ENCODE measurements around the gene BCO1.
A peak's percentile ranks its signal among the peaks of the same experiment; 100 is the strongest.

BCO1 gene

DNA sequence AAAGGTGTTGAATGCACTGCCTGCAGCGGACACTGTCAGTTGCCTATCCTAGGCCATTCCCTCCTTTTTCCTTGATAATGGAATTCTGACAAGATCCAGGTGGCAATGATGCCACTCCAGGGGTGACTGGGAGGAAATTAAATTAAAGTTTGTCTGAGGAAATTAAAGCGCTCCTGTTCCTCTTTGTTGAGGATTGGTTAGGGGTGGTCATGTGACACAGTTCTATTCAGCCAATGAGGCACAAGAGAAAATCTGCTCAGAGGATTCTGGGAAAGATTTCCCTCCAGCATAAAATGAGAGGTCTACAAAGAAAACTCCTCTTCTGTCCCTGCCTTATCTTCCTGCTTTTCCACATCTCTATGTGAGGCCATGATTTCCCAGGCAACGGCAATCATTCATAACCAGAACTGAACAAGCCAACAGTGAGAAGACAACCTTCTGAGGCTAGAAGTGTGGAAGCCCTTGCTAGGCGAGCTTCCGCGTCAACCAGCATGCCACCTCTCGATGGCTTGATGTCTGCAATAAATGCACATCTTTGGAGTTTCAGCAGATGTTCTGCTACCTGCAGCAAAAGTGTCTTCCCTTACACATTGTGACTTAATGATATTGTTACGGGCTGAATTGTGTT is 5.6 kb upstream of the BCO1 start:
- DNase-seq (ENCODE audit: low spot score), result no peak

DNA sequence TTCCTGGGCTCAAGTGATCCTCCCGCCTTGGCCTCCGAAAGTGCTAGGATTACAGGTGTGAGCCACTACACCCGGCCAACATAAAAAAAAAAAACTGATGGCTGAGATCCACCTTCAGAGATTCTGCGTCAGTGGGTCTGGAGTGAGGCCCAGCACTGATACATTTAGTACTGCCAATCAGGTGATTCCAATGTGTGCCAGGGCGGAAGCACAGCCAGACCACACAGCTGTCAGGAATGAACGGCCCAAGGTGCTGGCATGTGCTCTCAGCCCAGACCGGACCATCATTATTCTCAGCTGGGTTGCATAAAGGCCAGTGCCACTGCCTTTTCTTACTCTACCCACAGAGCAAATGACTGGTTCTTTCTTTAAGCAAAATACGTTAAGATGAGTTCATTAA is 1.2 kb upstream of the BCO1 start:
- DNase-seq (ENCODE audit: low spot score), result no peak

DNA sequence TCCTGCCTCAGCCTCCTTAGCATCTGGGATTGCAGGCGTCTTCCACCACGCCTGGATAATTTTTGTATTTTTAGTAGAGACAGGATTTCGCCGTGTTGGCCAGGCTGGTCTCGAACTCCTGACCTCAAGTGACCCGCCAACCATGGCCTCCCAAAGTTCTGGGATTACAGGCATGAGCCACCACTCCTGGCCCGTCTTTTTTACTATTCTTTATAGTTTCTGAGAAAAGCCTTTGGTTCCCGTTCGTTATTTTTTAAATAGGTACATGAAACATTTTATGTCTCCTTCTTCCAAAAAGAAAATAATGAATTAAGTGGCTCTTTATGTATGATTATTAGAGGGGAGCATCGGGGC is 570 bp upstream of the BCO1 start:
- no peak for DNase-seq (ENCODE audit: low spot score)

DNA sequence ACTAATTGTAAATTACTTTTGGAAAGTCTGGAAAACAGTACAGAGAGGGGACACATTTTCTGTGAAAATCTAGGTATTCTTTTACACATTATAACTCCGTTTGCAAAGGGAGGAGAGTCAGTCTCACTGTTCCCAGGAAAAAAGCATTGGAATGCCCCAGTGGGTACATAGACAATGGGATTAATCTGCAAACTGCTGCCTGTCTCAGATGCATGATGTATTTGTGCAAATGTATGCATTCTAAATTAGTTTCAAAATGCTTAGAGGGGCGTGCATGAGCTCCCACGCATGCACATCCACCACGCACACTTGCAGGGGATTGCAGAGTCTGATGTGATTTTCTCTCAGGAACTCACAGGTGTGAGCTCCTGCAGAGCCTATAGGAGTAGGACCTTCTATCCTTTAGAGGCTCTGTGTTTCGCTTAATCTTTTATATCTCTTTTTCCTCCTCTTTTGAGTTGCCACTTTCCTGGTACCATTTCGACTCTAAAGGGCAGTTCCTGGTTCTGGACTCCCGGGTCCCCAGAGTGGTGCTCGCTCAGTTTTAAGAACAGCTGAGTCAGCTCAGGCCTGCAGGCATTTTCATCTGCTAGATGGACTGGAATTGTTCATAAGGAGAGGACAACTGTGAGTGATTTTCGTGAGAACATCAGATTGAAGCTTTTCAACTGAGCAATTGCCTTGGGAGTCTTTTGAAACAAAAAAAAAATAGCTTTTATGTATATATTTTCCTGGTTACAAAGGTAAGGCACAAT is 1.1 kb downstream of the BCO1 start:
- no peak for DNase-seq (ENCODE audit: low spot score)

DNA sequence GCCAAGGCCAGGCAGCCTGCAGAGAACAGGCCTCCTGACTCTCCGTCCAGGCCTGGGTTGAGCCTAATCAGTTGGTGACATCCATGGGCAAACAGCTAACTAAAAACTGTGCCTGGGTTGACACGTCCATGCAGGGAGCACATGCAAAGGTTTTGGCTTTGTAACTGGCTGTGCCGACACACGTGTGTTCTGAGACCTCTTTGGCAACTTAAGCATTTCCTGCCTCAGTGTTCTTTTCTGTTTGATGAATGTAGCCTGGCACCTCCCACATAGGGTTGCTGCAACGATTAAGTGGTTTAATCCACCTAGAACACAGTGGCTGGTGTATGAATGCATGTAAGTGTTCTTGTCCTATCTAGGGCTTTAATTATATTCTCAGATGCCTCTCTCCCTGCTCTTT is 3.2 kb downstream of the BCO1 start:
- no peak for DNase-seq (ENCODE audit: low spot score)

DNA sequence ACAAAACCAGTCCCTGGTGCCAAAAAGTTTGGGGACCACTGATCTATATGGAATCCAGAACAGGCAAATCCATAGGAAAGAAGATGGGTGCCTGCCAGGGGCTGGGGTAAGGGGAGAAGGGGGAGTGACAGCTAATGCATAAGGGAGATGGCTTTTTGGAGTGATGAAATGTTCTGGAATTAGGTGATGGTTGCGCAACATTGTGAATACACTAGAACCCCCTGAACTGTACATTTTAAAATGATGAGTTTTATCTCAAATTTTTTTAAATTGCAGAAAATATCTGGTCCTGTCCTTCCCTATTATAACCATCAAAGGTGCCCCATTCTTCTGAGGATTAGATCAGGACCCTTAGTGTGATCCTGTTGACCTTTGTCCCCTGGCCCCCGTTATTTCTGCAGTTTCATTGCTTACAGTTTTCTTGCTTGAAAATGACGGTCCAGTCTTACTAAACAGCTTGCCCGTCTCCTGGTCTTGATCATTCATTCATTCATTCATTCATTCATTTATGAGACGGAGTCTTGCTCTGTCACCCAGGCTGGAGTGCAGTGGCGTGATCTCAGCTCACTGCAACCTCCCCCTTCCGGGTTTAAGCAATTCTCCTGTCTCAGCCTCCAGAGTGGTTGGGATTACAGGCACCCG is 4.6 kb downstream of the BCO1 start:
- no peak for DNase-seq (ENCODE audit: low spot score)

DNA sequence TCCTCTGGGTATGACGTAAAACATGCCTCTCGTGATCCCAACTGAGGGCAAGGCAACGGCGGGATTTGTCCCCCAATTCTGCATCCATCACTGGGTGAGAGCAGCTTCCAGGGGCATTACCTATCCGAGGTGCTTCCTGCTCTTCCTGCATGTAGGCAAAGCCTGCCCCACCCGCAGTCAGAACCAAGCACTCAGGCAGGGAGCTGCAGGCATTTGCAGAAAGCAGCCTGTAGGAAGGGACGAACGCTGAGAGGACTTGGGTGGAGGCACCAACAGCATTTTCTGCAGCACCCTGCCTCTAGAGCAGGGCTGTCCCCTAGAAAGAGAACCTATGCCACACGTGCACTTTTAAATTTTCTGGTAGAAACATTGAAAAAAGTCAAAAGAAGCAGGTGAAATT is 5.5 kb downstream of the BCO1 start:
- no peak for DNase-seq (ENCODE audit: low spot score)

DNA sequence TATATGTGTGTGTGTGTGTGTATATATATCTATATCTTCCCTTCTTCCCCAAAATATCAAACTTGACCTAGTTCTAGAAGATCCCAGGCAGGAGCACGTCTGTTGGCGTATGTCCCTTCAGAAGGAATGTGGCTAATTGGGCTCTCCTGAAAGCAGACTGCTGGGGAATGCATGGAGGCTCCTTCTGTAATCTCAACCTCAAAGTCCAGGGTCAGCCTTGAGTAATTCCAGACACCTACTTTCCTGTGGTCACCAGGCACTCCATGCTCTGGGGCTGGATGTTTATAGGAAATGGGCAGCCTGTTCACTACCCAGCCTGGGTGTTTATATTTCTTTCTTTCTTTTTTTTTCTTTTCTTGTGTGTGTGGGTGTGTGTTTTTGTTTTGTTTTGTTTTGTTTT is 13.4 kb downstream of the BCO1 start:
- peak; percentile 40 for DNase-seq (ENCODE audit: low spot score)

DNA sequence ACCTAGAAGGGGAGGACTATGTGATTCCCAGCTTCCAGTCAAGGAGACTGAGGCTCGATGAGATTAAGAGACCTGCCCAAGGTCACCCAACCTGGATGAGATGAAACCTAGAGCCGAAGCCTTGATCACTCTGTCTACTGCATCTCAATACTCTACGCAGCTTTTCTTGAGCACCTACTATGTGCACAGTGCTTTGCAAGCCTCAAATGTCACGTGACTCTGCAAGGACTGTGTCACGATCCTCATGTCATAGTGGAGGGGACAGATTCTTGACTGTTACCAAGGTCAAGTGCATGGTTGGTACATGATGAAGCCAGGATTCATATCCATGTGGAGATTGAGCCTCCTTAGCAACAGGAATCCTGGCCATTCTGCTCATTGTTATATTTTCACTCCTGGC is 14.7 kb downstream of the BCO1 start:
- no peak for DNase-seq (ENCODE audit: low spot score)

DNA sequence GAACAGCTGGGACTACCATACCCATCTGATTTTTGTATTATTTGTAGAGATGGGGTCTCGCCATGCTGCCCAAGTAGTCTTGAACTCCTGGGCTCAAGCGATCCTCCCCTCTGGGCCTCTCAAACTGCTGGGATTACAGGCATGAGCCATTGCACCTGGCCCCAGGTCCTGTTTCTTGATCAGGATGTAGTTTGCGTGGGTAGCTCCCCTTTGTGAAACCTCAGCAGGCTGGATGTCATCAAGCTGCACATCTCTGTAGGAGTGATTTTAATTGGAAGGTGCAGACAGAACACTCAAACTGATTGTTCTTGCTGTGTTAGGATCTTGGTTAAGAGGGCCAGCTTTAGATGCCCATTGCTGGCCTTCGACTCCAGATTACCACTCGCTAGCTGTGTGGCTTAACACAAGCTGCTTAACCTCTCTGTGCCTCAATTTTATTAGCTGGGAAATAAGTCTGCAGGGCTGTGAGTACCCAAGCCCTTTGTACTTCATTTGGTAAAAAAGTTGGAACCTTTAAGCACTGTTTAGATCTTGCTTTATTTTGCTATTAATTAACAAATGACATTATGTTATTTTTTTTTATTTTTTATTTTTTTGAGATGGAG is 16.5 kb downstream of the BCO1 start:
- DNase-seq (ENCODE audit: low spot score), result no peak

DNA sequence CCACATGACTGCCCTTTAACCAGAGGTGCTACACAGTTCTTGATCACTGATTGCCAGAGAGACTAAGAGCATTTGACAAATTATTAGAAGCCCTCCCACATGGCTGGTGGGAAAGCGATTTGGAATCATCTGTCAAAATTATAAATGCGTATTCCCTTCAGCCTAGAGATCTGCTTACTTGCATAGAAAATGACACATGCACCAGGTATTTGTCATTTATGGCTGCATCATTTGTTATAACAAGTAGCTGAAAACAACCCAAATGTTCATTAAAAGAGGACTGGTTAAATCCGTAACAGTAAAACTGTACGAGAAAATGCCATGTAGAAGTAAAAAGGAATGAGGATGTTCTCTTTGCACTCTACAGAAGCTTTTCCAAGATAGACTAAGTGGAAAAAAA is 21.4 kb downstream of the BCO1 start:
- no peak for DNase-seq (ENCODE audit: low spot score)

DNA sequence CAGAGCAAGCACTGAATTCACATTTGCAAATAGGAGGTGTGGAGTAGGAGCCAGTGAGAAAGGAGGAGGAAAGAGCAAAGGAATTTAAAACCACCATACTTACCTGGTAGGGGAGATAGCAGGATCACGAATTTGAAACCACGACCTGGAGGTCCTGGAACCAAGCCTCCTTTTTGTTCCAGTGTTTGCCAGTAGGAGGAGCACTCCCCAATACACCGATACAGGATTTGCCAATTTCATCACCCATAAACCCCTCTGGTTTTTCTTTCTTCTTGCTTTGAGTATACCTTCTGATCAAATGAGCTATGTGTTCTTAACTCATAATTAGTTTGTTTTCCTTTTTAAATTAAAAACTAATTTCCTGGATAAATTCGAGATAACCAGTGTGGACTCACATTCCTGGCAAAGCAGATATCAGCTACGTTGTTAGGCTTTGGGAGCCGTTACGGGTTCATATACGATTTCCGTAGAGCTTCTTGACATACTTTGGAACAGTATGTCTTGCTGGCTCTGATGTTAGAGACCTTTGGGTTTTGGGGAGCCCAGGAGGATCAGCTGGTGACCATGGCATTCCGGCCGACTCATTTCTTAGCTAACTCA is 22.7 kb downstream of the BCO1 start:
- peak; percentile 49 for DNase-seq (ENCODE audit: low spot score)

DNA sequence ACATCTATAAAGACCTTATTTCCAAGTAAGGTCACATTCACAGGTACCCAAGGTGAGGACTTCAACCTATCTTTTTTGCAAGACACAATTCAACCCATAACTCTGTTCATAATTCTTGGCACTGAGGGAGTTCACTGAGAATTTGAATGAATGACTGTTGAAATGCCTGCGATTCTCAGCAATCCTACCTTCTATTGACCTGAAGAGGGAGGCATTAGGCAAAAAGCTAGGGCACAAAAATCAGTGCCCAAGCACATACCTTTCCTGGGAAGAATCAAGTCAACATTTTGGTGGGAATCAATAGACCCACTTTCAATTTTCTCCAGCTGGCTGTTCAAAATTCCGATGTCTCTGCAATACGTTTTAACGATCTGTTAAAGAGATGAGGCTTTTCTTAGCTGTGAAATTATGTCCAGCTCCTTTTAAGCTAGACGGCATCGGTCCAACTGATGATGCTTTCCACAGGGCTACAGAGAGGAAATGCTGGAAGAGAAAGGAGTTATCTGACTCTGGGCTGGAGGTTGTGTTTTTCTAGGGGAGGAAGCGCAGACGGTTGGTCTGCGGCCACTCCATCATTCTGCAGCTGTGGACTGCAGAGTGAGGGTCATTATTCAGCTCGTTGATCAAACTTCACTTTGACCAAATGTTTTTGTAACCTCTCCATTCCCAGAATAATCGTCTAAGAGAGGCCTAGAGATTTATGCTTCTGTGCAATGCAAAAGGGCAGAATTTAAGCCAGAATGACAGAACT is 25.2 kb downstream of the BCO1 start:
- DNase-seq (ENCODE audit: low spot score), result no peak

DNA sequence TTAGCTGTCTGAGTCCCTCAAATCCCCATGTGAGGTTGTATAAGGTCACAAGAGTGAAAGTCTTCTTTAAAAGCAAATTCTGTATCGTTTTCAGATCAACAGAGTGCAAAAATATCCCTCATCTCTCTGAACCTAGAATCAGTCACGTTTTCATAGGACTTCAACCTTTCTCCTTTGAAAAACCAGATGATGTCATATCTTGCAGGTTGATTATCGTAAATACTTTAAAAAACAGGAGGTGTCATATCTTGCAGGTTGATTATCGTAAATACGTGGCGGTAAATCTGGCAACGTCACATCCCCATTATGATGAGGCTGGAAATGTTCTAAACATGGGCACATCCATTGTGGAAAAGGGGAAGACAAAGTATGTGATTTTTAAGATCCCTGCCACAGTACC is 25.9 kb downstream of the BCO1 start:
- DNase-seq (ENCODE audit: low spot score), result no peak

DNA sequence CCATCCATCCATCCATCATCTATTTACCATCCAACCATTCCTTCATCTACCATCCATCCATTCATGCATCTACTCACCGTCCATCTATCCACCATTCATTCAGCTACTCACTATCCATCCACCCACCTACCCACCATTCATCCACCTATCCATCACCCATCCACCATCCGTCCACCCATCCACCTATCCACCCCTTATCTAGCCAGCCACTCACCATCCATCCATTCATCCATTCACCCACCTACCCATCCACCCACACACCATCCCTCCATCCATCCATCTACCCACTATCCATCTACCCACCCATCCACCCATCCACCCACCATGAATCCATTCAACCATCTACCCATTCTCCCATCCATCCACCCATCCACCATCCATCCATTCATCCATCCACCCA is 26.6 kb downstream of the BCO1 start:
- DNase-seq (ENCODE audit: low spot score), result no peak

DNA sequence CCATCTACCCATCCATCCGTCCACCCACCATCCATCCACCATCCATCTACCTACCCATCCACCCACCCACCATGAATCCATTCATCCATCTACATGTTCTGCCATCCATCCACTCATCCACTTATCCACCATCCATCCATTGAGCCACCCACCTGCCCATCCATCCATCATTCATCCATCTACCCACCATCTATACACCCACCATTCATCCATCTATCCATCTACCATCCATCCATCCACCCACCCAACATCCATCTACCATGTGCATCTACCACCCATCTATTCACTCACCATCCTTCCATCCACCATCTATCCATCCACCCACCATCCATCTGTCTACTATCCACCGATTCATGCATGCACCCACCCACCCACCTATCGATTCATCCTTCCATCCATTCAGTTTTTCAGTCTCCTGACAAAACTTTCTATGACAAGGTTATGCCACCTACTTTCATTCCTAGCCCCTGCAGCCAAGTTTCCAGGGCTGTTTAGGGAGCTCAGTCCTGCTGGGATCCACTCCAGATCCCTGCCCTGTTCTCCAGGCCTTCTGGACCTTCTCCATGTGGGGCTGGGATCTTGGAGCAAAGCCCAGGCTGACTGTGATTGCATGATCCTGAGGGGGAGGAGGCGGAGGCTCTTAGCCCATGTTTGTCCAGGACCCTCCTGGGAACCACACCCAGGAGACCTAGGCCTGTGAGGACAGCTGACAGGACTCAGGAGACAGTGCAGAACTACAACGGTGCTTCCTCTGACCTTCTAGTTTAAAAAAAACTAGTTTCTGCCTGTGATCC is 27.4 kb downstream of the BCO1 start:
- DNase-seq (ENCODE audit: low spot score), result peak; percentile 51

DNA sequence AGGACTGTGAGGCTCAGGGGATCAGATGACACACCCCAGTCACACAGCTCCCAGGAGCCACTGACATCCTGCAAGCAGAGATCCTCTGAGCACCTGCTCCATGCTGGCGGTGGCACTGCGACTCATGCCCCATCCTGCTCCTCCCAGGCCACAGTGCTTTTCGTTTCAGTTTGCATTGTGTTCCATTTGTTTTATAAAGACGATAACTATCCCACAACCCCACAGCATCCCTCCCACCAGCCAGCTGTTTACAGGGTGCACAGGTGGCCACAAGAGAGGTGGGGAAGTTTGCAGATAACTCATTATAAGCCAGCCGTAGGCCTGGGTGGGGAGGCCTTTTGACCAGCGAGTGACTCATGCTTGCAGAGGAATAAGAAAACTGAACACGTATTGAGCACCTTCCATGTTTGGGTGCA is 28.2 kb downstream of the BCO1 start:
- DNase-seq (ENCODE audit: low spot score), result no peak

DNA sequence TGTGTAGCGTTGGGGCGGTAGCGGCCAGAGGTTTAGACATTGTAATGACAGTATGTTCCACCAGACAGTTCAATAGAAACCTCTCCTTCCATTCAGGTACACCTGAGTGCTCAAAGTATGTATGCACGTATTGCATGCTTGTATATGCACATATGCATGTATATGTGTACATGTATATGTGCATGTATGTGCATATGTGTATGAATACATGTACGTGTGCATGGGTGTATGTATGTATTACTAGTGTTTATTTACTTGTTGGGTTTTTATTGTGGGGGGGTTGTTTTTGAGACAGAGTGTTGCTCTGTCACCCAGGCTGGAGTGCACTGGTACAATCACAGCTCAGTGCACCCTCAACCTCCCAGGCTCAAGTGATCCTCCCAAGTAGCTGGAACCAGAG is 30.0 kb downstream of the BCO1 start:
- DNase-seq (ENCODE audit: low spot score), result no peak

DNA sequence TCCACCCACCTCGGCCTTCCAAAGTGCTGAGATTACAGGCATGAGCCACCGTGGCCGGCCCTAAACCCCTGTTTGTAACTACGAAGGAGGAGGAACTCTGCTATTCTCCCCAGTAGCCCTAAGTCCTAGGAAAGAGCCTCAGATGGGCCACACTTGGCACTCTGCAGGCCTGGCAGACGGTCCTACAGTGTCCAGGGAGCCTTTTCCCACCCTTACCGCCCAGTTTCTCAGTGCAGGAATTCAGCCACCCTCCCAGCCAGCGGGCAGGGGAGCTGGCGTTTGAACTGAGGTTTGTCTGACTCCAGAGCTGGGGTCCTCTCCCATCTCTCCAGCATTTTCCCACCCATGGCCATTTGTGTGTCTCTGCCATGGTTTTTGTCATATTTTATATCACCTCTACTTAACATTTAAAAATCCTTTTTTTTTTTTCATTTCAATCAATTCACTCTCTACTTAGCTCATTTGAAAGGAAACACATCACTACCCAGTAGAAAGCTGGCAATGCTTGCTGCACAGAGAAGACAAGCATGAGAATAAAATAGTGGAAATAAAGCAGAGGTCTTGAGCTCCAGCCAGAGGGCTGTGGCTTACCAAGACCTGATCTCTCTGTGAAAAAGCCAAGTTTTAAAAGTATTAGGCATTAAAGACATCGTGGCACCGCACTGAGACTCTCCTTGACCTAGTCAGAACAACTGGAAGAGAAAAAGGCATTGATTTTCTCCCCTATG is 34.9 kb downstream of the BCO1 start:
- no peak for DNase-seq (ENCODE audit: low spot score)

DNA sequence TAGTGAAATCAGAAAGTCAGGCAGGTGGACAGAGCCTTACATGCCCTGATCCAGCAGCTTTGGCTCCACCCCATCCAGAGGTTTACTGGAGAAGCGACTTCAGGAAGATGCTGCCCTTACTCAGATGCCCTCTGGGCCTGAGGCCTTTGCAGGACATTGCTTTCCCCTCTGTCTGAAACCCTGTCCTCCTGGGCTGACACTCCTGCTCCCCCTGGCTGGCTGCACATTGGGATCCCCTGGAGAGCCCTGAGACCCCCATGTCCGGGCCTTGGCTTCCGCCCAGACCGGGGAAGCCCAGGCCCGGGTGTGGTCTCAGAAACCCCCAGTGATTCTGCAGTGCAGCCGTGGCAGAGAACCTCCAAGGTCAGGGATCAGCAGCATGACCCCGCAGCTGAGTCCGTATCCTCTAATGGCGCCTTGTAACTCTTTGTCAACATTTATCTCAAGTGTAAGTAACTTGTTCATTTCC is 36.6 kb downstream of the BCO1 start:
- no peak for DNase-seq (ENCODE audit: low spot score)
